Stimulated activated CD8-positive, alpha-beta memory T cell treated with anti-CD3 and anti-CD28 coated beads, Interleukin-4, amount 100 ng/mL, for 1 hour (primary cell): ENCODE results near the gene TSEN54.

ENCODE experiments used
- DNase-seq, 2 donors: peaks; one replicate each; pipeline ENCODE4 v3.0.0-alpha.2; 2020; ENCODE audit warnings: low read depth in 2 of 2, low spot score in 1 of 2

Gene TSEN54

DNA sequence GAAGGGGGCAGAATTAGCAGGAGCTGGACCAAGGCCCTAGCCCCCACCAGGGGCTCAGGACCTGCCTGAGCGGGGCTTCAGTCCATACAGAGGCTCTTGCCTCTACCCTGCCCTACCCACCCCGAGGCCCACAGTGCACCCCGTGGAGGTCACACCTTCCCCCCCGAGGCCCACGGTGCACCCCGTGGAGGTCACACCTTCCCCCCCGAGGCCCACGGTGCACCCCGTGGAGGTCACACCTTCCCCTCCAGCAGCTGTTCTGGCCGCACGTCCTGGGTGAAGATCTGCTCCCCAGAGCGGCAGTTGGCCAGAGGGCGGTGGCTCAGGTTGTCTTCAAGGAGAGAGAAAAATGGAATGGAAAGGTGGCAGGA is 12.4 kb upstream of the TSEN54 start:
- no peak for DNase-seq

DNA sequence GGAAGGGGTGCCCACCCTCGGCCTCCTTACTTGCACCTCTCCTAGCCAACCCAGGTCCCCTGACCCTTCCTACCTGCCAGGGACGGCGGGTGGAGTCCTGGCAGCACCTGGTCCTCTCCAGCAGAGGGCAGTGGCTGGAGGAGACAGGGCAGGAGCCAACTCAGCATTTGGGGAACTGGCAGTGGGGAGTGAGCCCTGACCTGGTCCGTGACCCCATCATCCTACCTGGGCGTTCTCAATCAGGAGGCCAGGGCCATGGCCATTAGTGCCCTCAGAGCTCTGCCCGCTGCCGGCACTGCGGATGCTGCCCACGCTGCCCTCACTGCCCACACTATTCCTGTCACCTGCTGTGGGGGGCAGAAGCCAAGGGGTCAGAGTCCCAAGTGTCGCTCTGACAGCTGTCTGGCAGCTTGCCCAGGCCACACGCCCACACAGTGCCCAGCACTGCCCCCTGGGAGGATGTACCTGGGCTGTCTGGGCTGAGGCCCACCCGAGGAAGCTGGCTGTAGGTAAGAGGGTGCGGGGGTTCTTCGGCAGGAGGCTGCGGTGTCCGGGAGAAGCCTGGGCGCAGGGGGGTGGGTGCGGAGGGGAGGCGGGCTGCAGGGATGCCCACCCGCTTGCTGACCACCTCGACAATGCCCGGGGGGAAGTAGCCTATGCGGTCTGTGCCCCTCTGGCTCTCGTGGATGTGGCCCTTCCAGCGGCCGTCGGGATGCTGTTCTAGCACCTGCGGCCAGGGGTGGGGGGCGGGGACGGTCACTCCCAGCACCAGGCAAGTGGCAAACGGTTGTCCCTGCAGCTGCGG is 11.8 kb upstream of the TSEN54 start:
- DNase-seq, result no peak

DNA sequence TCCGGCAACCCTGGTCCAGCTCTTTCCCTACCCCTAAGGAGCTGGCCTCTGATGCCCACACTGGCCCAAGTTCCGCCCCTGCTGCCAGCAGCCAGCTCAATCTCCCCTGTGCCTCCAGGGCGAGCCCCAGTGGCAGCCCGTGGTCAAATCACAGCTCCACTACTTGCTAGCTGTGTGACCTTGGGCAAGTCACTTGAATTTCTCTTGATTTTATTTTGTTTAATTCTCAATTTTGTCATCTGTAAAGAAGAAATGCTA is 11.2 kb upstream of the TSEN54 start:
- DNase-seq, result no peak

DNA sequence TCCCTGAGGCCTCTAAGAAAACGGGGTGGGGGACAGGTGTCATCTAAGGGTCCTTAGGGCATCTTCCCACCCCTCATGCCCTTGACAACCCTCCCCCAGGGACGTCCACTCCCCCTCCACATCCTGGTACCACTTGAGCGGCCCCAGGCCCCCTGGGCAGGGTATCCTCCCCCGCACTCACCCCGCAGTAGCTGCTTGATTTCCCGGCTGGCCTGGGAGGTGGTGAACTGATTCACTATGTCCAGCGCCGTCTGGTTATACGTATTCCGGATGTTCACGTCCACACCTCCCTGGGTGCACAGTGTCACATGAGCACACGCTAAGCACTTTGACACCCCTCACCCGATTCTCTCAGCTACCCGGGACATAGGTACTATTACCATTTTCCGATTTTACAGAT is 10.7 kb upstream of the TSEN54 start:
- DNase-seq, result no peak

DNA sequence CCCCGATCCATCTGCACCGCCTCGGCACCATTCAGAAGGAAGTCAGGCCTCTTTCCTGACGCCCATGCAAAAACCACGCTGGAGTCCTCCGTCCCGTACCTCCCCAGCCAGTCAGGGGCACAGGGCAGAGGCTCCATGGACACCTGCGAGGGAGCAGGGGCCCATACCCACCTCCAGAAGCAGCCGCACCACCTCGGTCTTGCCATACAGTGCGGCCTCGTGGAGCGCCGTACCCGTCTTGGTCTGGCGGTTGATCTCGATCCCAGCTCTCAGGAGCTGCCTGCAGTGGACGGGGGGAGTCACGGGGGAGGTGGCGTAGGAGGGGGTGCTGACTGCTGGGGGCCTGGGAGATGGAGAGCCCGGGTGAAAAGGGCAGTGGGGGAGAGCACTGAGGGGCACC is 10.2 kb upstream of the TSEN54 start:
- DNase-seq, result no peak

DNA sequence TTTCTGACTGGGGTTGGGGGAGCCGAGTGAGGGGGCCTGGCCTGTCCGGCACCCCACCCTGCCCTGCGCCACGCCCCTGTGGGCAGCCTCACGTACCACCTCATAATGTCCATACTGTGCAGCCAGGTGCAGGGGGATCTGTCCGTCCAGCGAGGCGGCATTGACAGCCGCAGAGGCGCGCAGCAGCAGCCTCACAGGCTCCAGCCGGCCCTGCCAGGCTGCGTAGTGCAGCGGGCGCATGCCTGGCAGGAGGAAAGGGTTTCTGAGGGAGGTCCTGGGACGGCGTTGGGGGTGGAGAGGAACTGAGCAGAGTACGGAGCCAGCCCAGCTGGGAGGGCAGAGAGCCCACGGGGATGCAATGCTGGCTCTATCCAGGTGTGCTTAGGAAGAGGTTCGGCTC is 9.4 kb upstream of the TSEN54 start:
- DNase-seq, result no peak

DNA sequence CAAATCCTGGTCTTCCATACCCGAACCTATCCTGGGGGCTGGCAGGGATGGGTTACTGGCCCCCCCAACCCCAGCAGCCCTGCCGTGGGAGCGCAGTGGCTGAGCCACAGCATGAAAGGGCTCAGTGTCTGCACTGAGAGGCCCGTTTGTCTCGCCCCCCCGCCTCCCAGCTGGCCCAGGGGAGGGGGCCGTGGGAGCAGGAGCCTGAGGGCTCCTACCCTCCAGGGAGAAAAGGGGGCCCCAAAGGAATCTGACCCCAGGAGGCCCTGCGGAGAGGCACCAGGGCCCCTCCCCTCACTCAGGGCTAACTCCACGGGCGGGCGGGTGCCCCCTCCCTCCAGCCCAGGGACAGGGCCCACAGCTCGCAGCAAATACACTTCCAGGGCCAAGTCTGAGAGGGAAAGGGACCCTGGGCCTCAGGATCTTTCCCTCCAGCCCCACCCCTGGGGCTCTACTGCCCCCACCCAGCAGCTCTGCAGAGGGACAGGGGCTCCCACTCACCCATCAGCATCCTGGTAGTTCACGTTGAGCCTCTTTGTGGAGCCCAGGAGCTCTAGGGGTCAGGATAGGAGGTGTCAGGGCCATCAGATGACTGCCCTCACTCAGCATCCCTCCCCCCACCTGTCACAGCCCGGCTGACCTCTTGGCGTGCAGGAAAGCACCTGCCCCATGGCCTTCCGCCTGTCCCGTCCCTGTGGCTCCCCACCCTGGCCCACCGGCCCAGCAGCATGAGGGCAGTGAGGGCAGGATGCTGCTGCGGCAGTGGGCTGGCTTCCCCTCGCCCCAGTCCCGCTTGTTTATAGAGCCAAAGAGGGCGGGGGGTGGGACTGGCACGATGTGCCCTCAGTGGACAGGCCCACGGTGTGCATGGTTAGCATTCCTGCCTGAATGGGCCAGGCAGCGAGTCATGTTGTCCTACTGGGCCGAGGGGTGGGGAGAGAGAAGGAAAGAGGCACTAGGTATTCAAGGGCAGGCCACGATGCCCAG is 8.3 kb upstream of the TSEN54 start:
- no peak for DNase-seq

DNA sequence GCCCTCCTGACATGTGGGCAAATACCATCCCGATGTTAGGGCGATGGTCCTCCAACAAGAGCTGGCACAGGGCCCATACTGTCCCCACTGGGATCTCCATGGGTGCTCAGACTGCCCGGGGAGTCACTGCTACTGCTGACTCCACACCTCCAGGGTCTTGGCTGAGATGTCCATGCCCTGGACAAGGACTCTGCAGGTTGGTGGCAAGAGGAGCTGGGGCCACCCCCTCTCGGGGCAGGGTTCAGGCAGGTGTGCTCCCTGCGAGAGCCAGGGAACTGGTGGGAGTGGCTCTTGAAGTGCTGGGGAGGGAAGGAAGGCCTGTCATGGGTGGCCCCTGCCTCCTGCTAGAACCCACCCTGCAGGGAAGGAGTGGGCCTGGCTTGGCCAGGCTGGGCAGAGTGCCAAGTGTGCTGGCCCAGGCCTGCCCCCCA is 7.4 kb upstream of the TSEN54 start:
- DNase-seq, result no peak

DNA sequence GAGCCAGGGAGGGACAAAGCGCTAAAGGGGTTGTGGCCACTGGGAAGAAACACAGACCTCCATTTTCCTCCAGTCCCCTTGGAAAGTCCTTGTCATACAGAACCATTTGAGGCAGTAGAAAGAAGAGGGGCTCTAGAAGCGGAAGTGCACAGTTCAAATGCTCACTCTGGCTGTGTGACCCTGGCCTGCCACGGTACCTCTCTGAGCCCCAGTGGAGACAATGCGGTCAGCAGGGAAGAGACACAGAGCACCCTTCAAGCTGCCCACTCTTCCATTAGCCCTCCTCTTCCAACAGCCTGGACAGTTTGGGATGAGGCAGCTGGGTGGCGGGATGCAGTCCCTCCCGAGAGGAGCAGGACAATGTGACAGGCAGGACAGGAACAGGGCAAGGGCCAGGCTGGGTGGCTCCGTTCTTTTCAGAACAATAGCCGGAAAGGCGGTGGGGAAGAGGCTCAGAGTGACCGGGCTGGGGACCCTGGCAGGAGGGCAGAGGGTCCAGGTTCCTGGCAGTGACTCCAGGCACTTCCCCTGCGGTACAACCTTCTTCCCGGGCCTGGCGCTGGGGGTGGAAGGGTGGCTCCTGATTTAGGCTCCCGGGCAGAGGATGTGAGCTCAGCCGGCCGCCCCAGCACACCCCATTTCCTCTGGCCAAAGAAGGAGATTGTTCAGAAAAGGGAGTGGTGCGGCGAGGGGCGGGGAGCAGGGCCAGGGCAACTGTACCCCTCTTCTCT is 6.6 kb upstream of the TSEN54 start:
- DNase-seq, result no peak

DNA sequence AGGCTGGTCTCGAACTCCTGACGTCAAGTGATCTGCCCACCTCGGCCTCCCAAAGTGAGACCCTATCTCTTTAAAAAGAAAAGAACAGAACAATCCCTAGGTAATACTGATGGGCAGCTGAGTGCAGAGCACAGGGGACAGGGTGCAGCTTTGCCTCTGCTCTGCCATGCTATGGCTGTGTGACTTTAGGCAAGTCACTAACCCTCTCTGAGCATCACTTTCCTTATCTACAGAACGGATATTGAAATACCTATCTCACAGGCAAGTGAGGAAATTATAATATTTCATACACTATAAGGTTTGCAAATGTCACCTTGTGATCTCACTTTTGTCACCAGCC is 5.1 kb upstream of the TSEN54 start:
- DNase-seq, result no peak

DNA sequence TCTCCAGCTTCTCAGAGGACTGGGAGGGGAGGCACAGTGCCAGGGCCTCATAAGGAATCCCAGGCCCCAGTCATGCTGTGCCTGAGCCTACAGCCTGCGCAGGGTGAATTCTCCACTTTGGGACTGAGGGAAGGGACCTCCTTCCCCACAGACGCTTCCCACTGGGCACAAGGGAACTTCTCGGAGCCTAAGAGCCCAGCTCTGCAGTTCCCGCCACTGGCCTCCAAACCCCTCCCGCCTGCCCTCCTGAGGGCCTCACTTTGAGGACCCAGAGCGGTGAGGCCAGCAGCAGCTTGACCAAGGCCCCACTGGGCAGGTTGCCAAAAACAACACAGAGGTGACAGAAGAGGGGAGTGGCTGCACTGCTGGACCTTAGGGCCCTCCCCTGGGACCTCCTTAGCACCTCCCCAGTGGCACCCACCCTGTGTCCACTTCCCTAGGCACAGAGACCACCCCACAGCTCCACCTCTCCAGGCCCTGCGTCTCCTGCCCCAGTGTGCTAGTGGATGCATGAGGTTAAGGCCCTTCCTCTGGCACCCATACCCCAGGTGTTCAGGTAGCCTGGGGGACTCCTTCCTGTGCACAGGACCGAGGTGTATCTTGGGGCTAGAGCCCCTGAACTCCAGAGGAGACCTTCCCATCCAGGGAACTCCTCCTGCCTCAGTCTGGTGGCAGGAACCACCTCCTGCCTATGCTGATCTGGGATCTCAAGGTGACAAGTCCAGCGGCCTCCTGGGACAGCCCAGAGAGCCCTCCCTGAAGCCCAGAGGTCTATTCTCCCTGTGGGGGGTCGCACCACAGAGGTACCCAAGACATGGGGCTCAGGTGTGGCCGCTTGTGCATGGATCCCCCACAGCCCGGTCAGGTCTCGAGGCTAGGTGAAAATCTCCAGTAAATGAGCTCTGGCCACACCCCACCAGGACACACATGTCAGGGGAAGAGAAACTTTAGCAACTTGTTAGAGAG is 4.4 kb upstream of the TSEN54 start:
- DNase-seq, result no peak

DNA sequence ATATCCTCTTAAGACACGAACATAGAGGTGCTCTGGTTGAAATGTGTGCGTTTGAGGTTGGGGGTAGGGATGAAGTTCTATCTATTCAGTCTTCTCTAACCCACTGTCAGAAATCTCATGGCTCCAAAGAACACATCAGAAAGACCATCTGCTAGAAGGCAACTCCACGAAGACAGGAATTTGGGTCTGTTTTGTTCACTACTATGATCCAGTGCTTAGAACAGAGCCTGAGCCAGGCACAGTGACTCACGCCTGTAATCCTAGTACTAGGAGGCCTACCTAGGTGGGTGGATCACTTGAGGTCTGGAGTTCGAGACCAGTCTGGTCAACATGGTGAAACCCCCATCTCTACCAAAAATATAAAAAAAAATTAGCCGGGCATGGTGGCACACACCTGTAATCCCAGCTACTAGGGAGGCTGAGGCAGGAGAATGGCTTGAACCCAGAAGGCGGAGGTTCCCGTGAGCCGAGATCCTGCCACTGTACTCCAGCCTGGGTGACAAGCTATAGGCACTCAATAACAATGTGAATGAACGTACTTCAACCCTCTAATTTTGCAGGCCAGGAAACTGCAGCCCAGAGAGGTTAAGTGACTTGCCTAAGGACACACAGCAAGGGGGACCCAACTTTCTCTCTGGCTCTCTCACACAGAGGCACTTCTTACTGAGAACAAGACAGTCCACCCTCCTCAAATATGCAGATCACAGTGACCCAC is 3.2 kb upstream of the TSEN54 start:
- no peak for DNase-seq

DNA sequence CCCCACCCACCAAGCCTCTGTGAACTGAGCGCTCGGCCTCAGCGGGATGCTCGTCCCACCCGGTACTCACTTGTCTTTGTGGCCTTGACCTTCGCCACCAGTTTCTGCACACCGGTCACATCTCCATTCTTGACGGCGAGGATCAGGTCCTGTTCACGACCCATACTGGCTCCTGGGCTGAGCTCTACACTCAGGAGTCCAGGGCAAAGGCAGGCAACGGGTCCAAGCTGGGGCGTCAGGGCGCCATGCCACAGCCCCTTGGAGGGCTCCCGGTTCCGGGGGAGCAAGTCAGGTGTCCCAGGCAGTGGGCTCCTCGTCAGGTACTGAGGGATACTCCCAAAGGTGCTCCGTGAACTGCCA is 2.7 kb upstream of the TSEN54 start:
- no peak for DNase-seq

DNA sequence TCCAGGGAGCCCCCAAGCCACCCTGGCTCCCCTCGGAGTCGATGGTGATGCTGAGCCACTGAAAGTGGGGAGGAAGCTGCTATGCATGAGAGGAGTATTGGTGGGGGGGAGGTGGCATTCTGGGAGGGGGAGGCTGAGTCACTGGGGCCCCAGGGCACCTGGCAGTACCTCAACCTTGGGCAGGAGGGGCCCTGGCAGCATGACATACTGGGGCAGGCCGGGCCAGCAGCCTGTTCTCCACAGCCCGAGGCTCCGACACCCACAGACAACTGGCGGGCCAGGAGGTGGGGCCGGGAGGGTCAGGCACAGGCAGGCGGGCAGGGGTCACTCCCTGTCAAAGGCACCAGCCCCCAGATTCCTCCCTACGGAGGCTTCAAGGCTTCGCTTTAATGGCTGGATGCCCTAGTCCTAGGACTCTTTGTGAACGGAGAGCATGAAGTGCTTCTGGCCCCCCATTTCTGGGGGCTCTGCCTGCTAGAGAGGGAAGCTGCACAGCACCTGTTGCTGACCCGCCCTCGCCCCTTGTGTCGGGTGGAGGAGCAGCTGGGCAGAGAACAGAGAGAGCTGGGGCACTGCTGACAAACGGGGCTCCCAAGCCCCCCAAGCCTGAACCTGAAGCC is 1.9 kb upstream of the TSEN54 start:
- no peak for DNase-seq

DNA sequence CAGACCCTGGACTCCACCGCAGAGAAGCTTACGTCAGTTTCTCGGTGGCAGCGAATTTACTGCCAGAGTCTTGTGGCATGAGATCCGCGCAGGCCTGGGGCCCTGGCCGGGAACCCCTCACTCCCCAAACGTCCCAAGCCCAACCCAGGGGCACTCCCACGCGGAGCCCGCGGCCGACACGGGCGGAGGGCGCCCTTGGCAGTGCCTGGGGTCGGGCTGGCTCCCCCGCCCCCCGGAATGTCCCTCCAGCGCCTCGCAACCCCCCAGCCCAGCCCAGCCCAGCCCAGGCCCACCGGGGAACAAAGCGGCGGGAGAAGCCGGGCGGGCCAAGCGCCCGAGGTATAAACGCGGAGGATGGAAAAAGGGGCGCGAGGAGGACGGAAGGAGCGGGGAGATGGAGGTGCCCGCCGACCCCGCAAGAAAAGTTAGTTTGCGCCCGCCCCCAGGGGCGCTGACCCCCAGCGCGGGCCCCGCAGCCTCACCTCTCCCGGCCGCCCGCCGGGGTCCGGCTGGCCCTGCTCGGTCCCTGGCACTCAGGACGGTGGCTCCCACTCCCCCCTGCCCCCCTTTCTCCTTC is 1.3 kb upstream of the TSEN54 start:
- no peak for DNase-seq

DNA sequence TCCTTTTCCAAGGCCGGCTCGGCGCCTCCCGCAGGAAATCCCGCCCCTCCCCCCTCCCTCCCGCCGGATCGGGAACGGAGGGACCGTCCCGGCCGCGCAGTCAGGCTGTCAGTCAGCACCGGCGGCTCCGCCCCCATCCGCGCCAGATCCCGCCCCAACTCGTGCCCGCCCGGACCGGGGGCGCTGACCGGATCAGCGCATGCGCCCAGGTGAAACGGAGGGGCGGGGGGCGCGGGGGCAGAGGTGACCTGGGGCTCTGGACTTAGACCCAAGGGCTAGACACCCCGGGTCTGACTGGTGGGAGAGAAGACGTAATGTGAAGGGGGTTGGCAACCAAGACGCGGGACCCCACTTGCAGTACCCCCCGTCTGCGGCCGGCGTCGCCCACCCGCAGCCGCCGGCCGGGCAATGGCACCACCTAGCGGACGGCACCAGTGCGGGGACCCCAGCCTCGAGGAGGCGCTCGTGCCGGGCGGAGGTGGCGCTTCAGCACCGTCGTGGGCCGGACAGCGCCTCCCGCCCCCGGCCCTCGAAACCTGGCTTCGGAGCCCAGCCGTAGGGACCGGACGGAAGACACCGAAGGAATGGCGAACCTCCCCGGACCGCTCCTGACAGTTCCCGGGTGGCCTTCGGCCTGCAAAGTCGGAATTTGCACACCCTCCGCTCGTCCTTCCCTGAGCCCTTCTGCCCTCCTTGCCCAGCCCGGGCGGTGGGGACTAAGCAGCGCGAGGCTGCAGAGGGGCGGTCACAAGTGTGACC is 653 bp upstream of the TSEN54 start, which contains the start of gene CASKIN2:
Gene CASKIN2, minus strand, starts transcription at position 42 of the 759 bp plus-strand sequence. CDS start 1,733 bp downstream, outside the sequence.
- peak; percentile 37 to 50 for DNase-seq

DNA sequence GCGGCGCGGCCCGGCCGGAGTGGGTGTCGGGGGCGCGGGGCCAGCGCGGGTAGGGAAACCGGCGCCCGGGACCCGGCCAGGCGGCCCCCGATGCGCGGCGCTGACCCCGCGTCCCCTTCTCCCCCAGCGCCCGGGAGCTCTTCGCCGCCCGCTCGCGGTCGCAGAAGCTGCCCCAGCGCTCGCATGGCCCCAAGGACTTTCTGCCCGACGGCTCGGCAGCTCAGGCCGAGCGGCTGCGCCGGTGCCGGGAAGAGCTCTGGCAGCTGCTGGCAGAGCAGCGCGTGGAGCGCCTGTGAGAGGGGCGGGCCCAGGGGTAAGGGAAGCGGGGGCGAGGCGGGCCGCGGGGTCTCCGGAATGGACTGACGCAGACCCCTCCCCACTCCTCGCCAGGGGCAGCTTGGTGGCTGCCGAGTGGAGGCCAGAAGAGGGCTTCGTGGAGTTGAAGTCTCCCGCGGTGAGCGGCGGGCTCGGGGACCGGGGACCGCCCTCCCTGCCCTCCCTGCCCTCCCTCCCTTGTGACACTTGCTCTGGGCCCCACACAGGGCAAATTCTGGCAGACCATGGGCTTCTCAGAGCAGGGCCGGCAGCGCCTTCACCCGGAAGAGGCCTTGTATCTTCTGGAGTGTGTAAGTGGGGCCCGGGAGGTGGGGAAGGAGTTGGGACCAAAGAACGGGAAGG is 430 bp downstream of the TSEN54 start:
- no peak for DNase-seq

DNA sequence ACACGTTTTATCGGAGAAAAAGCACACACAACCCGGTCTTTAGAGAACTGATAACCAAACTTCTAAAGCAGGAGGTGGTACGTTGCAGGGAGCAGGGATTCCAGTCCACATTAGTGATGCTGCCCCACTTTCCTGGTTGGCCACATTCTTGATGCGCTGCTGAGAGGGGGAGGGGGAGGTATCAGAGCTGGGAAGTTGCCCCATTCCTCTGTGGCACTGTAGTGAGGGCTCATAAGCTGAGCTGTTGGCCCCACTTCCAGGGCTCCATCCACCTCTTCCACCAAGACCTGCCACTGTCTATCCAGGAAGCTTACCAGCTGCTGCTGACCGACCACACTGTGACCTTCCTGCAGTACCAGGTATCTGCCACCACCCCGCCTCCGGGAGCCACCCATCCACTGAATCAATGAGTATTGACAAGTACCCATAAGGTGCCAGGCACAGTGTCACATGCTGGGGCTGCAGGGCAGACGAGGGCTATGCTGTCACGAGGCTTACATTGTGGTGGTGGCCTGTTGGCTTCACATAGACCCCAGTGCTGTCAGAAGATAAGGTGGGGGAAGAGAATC is 1.1 kb downstream of the TSEN54 start:
- DNase-seq, result no peak
